ENCODE results near the gene KIF6.

DNA sequence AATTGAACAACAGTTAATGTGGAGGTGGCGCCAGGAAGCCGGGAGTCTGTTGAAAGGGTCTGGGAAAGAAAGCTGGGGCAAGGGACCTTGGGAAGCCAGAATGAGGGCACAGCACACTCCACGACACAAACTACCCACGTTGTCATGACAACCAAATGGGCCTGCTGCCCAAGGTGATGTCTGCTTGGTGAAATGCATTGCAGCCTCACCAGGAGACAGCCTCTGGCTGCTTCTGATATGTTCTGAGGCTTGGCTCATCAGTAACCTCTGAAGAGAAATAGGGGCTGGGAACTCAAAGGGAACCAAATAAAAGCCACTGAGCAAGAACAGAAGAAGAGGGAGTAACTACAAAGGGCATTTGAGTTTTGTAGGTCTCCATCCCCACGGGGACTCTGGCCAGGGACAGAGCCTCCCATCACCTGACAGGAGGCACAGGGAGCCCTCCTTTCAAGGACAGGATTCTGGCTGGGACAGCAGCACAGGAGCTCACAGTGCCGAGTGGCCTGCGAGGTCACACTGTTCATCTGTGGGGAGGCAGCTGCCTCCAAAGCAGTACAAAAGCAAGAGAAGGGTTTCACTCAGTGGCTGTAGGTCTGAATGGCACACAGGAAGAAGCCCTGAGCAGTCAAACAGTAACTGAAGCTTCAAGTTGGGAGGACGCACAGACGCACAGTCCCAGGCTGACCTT is 358.1 kb downstream of the KIF6 start:
- TF ChIP-seq, protein P1, sequence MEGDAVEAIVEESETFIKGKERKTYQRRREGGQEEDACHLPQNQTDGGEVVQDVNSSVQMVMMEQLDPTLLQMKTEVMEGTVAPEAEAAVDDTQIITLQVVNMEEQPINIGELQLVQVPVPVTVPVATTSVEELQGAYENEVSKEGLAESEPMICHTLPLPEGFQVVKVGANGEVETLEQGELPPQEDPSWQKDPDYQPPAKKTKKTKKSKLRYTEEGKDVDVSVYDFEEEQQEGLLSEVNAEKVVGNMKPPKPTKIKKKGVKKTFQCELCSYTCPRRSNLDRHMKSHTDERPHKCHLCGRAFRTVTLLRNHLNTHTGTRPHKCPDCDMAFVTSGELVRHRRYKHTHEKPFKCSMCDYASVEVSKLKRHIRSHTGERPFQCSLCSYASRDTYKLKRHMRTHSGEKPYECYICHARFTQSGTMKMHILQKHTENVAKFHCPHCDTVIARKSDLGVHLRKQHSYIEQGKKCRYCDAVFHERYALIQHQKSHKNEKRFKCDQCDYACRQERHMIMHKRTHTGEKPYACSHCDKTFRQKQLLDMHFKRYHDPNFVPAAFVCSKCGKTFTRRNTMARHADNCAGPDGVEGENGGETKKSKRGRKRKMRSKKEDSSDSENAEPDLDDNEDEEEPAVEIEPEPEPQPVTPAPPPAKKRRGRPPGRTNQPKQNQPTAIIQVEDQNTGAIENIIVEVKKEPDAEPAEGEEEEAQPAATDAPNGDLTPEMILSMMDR (IDR thresholded peaks at IDR 0.05; ENCODE audit: borderline replicate concordance, extremely low read depth, low read length, poor library complexity, severe bottlenecking), result no peak
- no peak for TF ChIP-seq EZH2 (IDR thresholded peaks at IDR 0.05; ENCODE audit: borderline replicate concordance, low read depth, low read length, severe bottlenecking)
